Measurements from ENCODE around the gene ANKRD13A.
A peak's percentile ranks its signal among the peaks of the same experiment; 100 is the strongest.
"Not testable (repeated sequence)": the region's sequence is repeated elsewhere in the genome, so short reads cannot be mapped to it uniquely, and the experiment has no call there.

ANKRD13A gene

GRCh38 chr12:109986236-109986635 is 13.0 kb upstream of the ANKRD13A start:
- DNase-seq, result not testable (repeated sequence)

- DNase-seq, result no peak
Measured at GRCh38 chr12:109987615-109988014, 11.6 kb upstream of the ANKRD13A start.

DNA sequence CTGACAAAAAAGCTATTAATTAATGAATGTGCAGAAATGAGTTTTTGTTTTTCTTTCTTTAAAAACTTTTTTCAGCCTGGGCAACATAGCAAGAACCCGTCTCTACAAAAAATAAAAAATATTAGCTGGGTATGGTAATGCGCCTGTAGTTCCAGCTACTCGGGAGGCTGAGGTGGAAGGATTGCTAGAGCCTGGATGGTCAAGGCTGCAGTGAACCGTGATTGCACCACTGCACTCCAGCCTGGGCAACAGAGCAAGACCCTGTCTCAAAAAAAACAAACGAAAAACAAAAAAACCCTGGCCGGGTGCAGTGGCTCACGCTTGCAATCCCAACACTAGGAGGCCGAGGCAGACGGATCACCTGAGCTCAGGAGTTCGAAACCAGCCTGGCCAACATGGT is 11.0 kb upstream of the ANKRD13A start:
- DNase-seq, result no peak

DNA sequence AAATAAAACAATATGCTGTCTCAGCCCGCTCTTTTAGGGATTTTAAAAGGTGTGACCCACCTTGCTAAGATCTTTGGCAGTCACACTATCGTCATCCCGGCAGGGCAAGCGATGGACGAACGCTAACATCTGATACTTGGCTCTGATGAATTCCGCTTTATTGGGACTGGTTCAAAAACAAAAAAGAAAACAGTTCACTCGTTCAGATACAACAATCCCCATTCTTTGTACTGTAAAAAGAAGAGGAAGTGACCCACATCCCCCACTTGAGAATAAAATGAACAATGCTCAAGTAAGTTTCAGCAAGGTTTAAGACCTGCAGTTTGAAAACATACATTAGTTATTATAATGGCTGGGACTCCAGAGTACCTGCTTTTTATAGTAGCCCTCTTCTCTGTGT is 10.3 kb upstream of the ANKRD13A start:
- DNase-seq, result no peak

DNA sequence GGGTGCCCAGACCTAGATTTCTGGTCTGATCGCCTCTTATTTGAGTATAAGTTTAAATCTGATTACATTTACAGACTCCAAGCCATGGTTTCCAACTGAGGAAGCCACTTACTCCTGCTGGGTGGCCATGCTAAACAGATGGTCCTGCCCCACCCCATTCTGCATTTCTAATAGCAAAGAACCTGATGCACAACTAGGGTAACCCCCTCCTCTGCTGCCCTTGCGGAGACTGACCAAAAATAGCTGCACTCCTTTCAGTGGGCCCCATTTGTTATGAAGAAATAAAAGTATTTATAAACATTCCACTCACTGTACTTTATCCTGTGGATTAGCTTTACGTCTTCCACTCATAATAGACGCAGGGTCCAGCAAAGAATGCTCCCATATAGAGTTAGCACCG is 9.8 kb upstream of the ANKRD13A start:
- DNase-seq, result no peak

GRCh38 chr12:109991586-109991985 is 7.6 kb upstream of the ANKRD13A start:
- no peak for DNase-seq

DNA sequence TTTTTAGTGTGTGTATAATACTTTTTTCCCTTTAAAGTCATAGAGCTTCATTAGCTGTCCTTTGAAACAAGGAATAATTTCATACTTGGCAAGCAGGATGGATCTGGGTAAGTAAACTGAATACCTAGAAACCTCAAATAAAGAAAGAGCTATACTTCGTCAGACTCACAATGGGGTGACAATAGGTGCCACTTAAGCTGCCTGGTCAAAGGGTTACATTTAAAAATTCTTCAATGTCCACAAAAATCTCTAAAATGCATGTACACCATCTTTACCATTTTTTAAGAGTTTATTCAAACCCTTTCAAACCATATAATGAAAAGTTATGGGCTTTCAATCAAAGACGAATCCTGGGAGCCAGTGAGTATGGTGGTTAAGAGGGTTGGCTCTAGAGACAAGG is 6.1 kb upstream of the ANKRD13A start:
- no peak for DNase-seq

GRCh38 chr12:109994401-109995175 is 4.6 kb upstream of the ANKRD13A start:
- DNase-seq, result no peak

DNA sequence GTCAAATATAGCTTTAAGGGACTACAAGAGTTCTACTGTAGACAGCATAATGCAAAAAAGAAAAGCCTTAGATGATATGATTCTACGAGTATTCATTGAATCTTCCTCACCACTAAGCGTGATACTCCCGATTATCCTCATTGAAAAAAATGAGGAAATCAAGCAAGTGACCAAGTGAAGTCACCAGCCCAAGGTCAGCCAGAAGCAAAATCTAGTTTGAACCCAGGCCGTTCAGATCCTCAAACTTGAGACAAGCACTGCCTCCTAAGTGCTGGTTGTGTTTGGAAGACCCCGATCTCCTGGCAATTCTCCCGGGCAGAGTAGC is 3.9 kb upstream of the ANKRD13A start:
- DNase-seq, result no peak

GRCh38 chr12:109995686-109996482 is 3.3 kb upstream of the ANKRD13A start, which contains the start of gene GIT2:
GIT2 (minus strand) TSS chr12:109996368; CDS start chr12:109996224, 144 bp downstream.
- DNase-seq, result peak; percentile 86

DNA sequence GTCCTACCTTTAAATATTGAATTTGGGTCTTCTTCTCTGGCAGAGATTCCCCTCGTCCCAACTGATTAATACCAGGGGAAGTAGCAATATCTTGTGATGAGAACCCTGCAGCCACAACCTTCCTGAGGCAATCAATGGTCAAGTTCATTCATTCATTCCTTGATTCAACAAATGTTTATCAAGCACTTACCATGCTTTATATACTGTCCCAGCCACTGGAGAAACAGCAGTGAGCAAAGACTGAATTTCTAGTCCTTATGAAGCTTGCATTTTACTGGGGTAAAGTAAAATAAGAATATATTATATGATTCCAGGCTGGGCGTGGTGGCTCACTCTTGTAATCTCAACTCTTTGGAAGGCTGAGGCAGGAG is 2.8 kb upstream of the ANKRD13A start:
- DNase-seq, result no peak

- no peak for DNase-seq
Measured at GRCh38 chr12:109997393-109997792, 1.8 kb upstream of the ANKRD13A start.

DNA sequence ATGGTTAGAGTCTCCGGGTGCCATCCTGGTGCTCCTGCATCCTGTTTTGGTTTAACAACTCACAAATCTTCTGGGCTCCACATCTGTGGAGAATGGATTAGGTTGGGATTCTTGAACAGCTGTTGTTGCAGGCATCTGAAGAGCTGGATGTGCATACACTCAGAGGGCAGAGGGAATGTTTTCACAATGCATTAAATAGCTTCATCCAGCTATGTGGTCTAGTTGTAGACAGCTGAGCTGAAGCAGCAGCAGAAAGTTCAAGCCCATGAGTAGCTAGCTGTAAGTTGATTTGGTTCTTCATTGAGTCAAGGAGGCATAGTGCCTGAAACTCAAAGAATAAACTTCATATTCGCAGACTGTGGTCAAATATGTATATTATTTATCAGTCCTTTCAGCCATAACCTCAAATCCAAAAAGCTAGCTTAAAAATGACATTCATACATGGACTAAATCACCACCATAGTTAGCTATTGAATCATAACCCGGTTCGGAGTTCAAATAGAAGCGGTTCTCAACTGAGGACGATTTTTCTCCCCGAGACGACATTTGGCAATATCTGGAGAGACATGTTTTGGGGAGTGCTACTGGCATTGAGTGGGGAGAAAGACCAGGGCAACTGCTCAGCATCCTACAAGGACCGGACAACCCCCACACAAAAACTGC is 858 bp upstream of the ANKRD13A start:
- DNase-seq, result no peak

DNA sequence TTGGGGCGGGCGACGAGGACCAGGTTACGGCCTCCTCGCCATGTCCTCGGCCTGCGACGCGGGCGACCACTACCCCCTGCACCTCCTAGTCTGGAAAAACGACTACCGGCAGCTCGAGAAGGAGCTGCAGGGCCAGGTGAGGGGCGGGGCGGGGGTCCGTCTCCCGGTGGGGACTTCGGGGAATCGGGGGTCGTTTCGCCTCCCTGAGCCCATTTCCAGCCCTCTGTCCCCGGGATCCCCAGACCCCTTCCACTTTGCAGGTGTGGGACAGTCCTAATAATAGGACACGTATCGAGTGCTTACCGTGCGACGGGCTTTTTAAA is 380 bp downstream of the ANKRD13A start:
- DNase-seq, result no peak

- no peak for DNase-seq
Measured at GRCh38 chr12:109999983-110000505, 814 bp downstream of the ANKRD13A start.

GRCh38 chr12:110001596-110001995 is 2.4 kb downstream of the ANKRD13A start:
- no peak for DNase-seq

- DNase-seq, result no peak
Measured at GRCh38 chr12:110002676-110003515, 3.7 kb downstream of the ANKRD13A start.

DNA sequence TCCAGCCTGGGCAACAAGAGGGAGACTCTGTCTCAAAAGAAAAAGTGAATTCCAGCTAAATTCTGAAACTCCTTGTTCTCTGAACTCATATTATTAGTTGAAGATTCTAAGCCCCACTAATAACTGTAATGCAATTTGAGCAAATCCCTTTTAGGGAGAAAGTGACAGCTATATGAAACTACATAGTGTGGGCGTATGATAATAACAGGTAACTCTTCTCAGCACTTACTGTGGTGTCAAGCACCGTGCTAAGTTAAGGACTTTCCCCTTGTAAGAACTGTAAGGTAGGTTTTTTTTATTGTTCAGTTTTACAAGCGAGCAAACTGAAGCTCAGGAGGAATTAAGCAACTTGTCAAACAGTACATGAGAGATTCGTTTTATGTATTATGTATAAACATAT is 5.4 kb downstream of the ANKRD13A start:
- DNase-seq, result no peak

GRCh38 chr12:110005319-110005973 is 6.2 kb downstream of the ANKRD13A start:
- no peak for DNase-seq

GRCh38 chr12:110006115-110006514 is 6.9 kb downstream of the ANKRD13A start:
- no peak for DNase-seq

DNA sequence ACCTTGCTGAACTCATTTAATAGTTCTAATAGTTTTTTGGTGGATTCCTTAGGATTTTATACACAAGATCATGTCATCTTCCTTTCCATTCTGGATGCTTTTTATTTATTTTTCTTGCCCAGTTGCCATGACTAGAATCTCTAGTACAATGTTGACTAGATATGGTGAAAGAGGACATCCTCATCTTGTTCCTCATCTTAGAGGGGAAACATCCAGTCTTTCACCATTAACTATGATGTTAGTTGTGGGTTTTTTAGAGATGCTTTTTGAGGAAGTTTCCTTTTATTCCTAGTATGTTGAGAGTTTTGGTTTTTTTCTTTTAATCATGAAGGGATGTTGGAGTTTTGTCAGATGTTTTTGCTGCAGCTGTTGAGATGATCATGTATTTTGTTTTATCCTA is 8.7 kb downstream of the ANKRD13A start:
- no peak for DNase-seq

DNA sequence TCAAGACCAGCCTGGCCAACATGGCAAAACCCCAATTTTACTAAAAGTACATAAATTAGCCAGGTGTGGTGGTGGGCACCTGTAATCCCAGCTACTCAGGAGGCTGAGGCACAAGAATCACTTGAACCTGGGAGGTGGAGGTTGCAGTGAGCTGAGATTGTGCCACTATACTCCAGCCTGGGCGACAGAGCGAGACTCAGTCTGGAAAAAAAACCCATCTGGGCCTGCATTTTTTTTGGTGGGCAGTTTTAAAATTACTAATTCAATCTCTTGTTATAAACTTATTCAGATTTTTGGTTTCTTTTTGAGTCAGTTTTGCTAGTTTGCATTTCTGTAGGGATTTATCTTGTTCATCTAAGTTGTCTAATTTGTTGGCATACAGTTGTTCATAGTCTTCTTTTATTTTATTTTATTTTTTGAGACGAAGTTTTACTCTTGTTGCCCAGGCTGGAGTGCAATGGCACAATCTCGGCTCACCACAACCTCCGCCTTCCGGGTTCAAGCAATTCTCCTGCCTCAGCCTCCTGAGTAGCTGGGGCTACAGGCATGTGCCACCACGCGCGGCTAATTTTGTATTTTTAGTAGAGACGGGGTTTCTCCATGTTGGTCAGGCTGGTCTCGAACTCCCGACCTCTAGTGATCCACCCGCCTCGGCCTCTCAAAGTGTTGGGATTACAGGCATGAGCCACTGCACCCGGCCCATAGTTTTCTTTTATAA is 9.6 kb downstream of the ANKRD13A start:
- not testable (repeated sequence) for DNase-seq

Measured in NCI-H2227 treated with DMSO at 0.1 percent for 48 hours (cell line).